ENCODE measurements around the gene ARHGAP12. TPM values are rescaled to one million over a fixed set of nuclear protein-coding genes. Genes with fewer than 3 reads are reported as not detected.

The ARHGAP12 gene
- polyA plus RNA-seq, 1 donor from 2014 or later = 62.6 TPM

GRCh38 chr10:31885971-31886370, 42.7 kb downstream of the ARHGAP12 start:
- Histone ChIP-seq H3K4me2 (ENCODE audit: low read length) (no peak overlapping the region), H3K9ac (ENCODE audit: low read length) (no peak overlapping the region), H3K27ac (ENCODE audit: low read length) (no peak overlapping the region), H3K79me2 (replicated peaks; ENCODE audit: insufficient read depth, low read length) (peaks cover 26% of the 10 kb centered on the region), H3K27me3 (ENCODE audit: insufficient read depth, low read depth, low read length) (no peaks in the 10 kb centered on the region), H3K4me3 (ENCODE audit: low read length) (no peak overlapping the region), H3K9me2 (ENCODE audit: insufficient read depth, low read length) (no peaks in the 10 kb centered on the region), H4K20me1 (ENCODE audit: insufficient read depth) (no peaks in the 10 kb centered on the region), H2AFZ (ENCODE audit: low read depth, low read length) (no peak overlapping the region), H3K9me3 (ENCODE audit: low read length) (no peaks in the 10 kb centered on the region), H3F3A (ENCODE audit: insufficient read depth, low read length, poor library complexity, severe bottlenecking) (no peaks in the 10 kb centered on the region), H3K36me3 (ENCODE audit: insufficient read depth, low read length) (no peaks in the 10 kb centered on the region)
- TF ChIP-seq TAF1 (IDR thresholded peaks at IDR 0.05; ENCODE audit: low read depth) (no peak), REST (IDR thresholded peaks at IDR 0.05; ENCODE audit: borderline replicate concordance) (no peak), RAD21 (conservative IDR thresholded peaks at IDR 0.05) (no peak), CTCF (IDR thresholded peaks at IDR 0.05; ENCODE audit: poor library complexity, severe bottlenecking) (no peak), EP300 (conservative IDR thresholded peaks at IDR 0.05; ENCODE audit: poor library complexity, severe bottlenecking) (no peak), EZH2 (IDR thresholded peaks at IDR 0.05; ENCODE audit: borderline replicate concordance, insufficient read depth, low read length, poor library complexity, severe bottlenecking) (no peak), POLR2AphosphoS5 (IDR thresholded peaks at IDR 0.05) (no peak), SMC3 (conservative IDR thresholded peaks at IDR 0.05; ENCODE audit: poor library complexity) (no peak), MXI1 (conservative IDR thresholded peaks at IDR 0.05; ENCODE audit: poor library complexity, severe bottlenecking) (no peak)

GRCh38 chr10:31884386-31884785, 44.2 kb downstream of the ARHGAP12 start:
- no peaks in the 10 kb centered on the region for H3K36me3 ChIP-seq (ENCODE audit: insufficient read depth, low read length)
- no peaks in the 10 kb centered on the region for H3K9me2 ChIP-seq (ENCODE audit: insufficient read depth, low read length)
- no peak overlapping the region for H3K27ac ChIP-seq (ENCODE audit: low read length)
- no peaks in the 10 kb centered on the region for H4K20me1 ChIP-seq (ENCODE audit: insufficient read depth)
- TF ChIP-seq TAF1 (IDR thresholded peaks at IDR 0.05; ENCODE audit: low read depth) (no peak), EZH2 (IDR thresholded peaks at IDR 0.05; ENCODE audit: borderline replicate concordance, insufficient read depth, low read length, poor library complexity, severe bottlenecking) (no peak), CTCF (IDR thresholded peaks at IDR 0.05; ENCODE audit: poor library complexity, severe bottlenecking) (no peak), EP300 (conservative IDR thresholded peaks at IDR 0.05; ENCODE audit: poor library complexity, severe bottlenecking) (no peak), SMC3 (conservative IDR thresholded peaks at IDR 0.05; ENCODE audit: poor library complexity) (no peak), POLR2AphosphoS5 (IDR thresholded peaks at IDR 0.05) (no peak), RAD21 (conservative IDR thresholded peaks at IDR 0.05) (no peak), REST (IDR thresholded peaks at IDR 0.05; ENCODE audit: borderline replicate concordance) (no peak), MXI1 (conservative IDR thresholded peaks at IDR 0.05; ENCODE audit: poor library complexity, severe bottlenecking) (no peak)
- peaks cover 13% of the 10 kb centered on the region for H3K79me2 ChIP-seq (replicated peaks; ENCODE audit: insufficient read depth, low read length)
- H3F3A ChIP-seq (ENCODE audit: insufficient read depth, low read length, poor library complexity, severe bottlenecking) = no peaks in the 10 kb centered on the region
- no peak overlapping the region for H3K4me2 ChIP-seq (ENCODE audit: low read length)
- no peak overlapping the region for H3K4me3 ChIP-seq (ENCODE audit: low read length)
- H2AFZ ChIP-seq (ENCODE audit: low read depth, low read length) = no peak overlapping the region
- H3K9me3 ChIP-seq (ENCODE audit: low read length) = no peaks in the 10 kb centered on the region
- no peaks in the 10 kb centered on the region for H3K27me3 ChIP-seq (ENCODE audit: insufficient read depth, low read depth, low read length)
- no peak overlapping the region for H3K9ac ChIP-seq (ENCODE audit: low read length)

Measured in neural cell (in vitro differentiated cells).